Measurements from ENCODE around the gene NIT1. TPM values are rescaled to one million over a fixed set of nuclear protein-coding genes. Genes with fewer than 3 reads are reported as not detected.
A peak's percentile ranks its signal among the peaks of the same experiment; 100 is the strongest.

Gene NIT1
- total RNA-seq = 14.7 TPM

- no peak for FAIRE-seq
Measured at GRCh38 chr1:161117759-161118581, at the start of gene NIT1, which contains the start of gene PFDN2. NIT1 (plus strand) TSS chr1:161118105; CDS start chr1:161118177, 72 bp downstream. PFDN2 (minus strand) TSS chr1:161118037; CDS start chr1:161118026, 11 bp downstream.

GRCh38 chr1:161068306-161069234, 49.3 kb upstream of the NIT1 start:
- DNase-seq (ENCODE audit: low spot score in 2 of 2) (no peak), FAIRE-seq (no peak)

More at GRCh38 chr1:161117759-161118581, at the start of gene NIT1, which contains the start of gene PFDN2:
- DNase-seq (ENCODE audit: low spot score in 2 of 2) = peak; percentile 85 to 91

GRCh38 chr1:161069241-161069640, 48.7 kb upstream of the NIT1 start:
- FAIRE-seq (no peak), DNase-seq (ENCODE audit: low spot score in 2 of 2) (no peak)

GRCh38 chr1:161069731-161070270, 48.1 kb upstream of the NIT1 start, which contains the start of gene ARHGAP30:
ARHGAP30 (minus strand) TSS chr1:161069891; CDS start chr1:161069624, 267 bp downstream.
- no peak for DNase-seq (ENCODE audit: low spot score in 2 of 2)

GRCh38 chr1:161070761-161071160, 47.1 kb upstream of the NIT1 start:
- DNase-seq (ENCODE audit: low spot score in 2 of 2) (no peak), FAIRE-seq (no peak)

More at GRCh38 chr1:161069731-161070270, 48.1 kb upstream of the NIT1 start, which contains the start of gene ARHGAP30:
- FAIRE-seq = no peak

GRCh38 chr1:161071886-161072371, 46.0 kb upstream of the NIT1 start:
- FAIRE-seq = no peak
- DNase-seq (ENCODE audit: low spot score in 2 of 2) = peak in 1 of 2 donors; percentile 41

- FAIRE-seq = no peak
- DNase-seq (ENCODE audit: low spot score in 2 of 2) = no peak
Measured at GRCh38 chr1:161072751-161073449, 45.0 kb upstream of the NIT1 start.

- DNase-seq (ENCODE audit: low spot score in 2 of 2) = no peak
- no peak for FAIRE-seq
Measured at GRCh38 chr1:161073474-161074121, 44.3 kb upstream of the NIT1 start.

- DNase-seq (ENCODE audit: low spot score in 2 of 2) (no peak), FAIRE-seq (no peak)
Measured at GRCh38 chr1:161074676-161075368, 43.1 kb upstream of the NIT1 start.

GRCh38 chr1:161076410-161076809, 41.5 kb upstream of the NIT1 start:
- no peak for DNase-seq (ENCODE audit: low spot score in 2 of 2)
- FAIRE-seq = no peak

GRCh38 chr1:161077426-161077825, 40.5 kb upstream of the NIT1 start:
- DNase-seq (ENCODE audit: low spot score in 2 of 2) (no peak), FAIRE-seq (no peak)

GRCh38 chr1:161079436-161080110, 38.3 kb upstream of the NIT1 start:
- DNase-seq (ENCODE audit: low spot score in 2 of 2) = no peak
- FAIRE-seq = no peak

- no peak for DNase-seq (ENCODE audit: low spot score in 2 of 2)
- no peak for FAIRE-seq
Measured at GRCh38 chr1:161080441-161081405, 37.2 kb upstream of the NIT1 start.

- no peak for FAIRE-seq
- no peak for DNase-seq (ENCODE audit: low spot score in 2 of 2)
Measured at GRCh38 chr1:161081519-161081918, 36.4 kb upstream of the NIT1 start.

- FAIRE-seq = no peak
- no peak for DNase-seq (ENCODE audit: low spot score in 2 of 2)
Measured at GRCh38 chr1:161082483-161082882, 35.4 kb upstream of the NIT1 start.

GRCh38 chr1:161082996-161083747, 34.7 kb upstream of the NIT1 start:
- DNase-seq (ENCODE audit: low spot score in 2 of 2) (no peak), FAIRE-seq (no peak)

Data from frontal cortex (tissue), 4 donors.